Measurements from ENCODE around the gene KRTAP10-12.

DNA sequence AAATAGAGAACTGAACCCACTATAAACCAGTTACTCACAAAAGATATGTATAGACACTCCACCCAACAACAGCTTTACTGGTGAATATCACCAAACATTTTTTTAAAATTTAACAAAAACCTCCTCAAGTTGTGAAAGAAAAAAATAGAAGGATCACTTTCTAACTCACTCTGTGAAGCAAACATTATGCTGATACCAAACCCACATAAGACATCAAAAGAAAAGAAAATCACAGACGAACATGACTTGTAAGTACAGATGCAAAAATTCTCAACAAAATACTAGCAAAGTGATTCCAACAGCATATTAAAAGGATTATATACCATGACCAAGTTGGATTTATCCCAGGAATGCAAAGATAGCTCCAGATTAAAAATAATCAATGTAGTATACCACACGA lies 5.3 kb upstream of the KRTAP10-12 start:
- TF ChIP-seq CTCF (IDR thresholded peaks at IDR 0.05) (no peak), POLR2AphosphoS5 (IDR thresholded peaks at IDR 0.05) (no peak)

All from upper lobe of left lung (tissue), 4 donors.